Panc1 (cell line): Measurements from ENCODE around the gene LATS2. TPM values are rescaled to one million over a fixed set of nuclear protein-coding genes. Genes with fewer than 3 reads are reported as not detected.

Experiments
- ATAC-seq: fragments of 200-7000 bp; cut with Tn5 transposase; 2 replicates; pipeline ENCODE4 v1.9.1; 2020; ENCODE audit warnings: mild to moderate bottlenecking, moderate library complexity
- BruUV-seq: library from RNA; stranded (reverse); fragments of 400-500 nt; replicated peaks from 2 replicates; lab custom pipeline; 2021; lab: Mats Ljungman, UMichigan
- CTCF ChIA-PET: fragments of 300-600 bp; sonication (Branson Sonifier 250); formaldehyde crosslinking; loops from one replicate; lab custom pipeline; 2022; ENCODE audit warnings: antibody characterized with exemption; lab: Charles Lee
- POLR2A ChIA-PET: fragments of 300-600 bp; sonication (Branson Sonifier 250); formaldehyde crosslinking; loops from one replicate; lab custom pipeline; 2022; ENCODE audit warnings: antibody characterized with exemption; lab: Charles Lee
- DNase-seq: peaks from one replicate; pipeline ENCODE4 v3.0.0-alpha.2; 2010; ENCODE audit warnings: low read depth, low spot score
- H3K27ac ChIP-seq: 2 replicates; pipeline ENCODE4 v1.5.1; 2011; ENCODE audit warnings: mild to moderate bottlenecking, low read length, inconsistent platforms
- H3K27me3 ChIP-seq: fragments of 200-500 bp; sonication (Bioruptor generic); 2 replicates; pipeline ENCODE4 v1.6.0; 2014; ENCODE audit warnings: low read length, inconsistent platforms; ENCODE audit not compliant: control insufficient read depth, insufficient read depth
- H3K36me3 ChIP-seq: fragments of 200-500 bp; sonication (Bioruptor generic); 2 replicates; pipeline ENCODE4 v1.5.1; 2014; ENCODE audit warnings: inconsistent platforms, mild to moderate bottlenecking, low read length, moderate library complexity; ENCODE audit not compliant: control insufficient read depth, insufficient read depth
- H3K4me1 ChIP-seq: 2 replicates; pipeline ENCODE4 v1.5.1; 2011; ENCODE audit warnings: inconsistent platforms, mild to moderate bottlenecking, low read length, moderate library complexity; ENCODE audit not compliant: control insufficient read depth, insufficient read depth
- H3K4me3 ChIP-seq, 2 experiments: 2 replicates each; pipeline ENCODE4 v1.5.1; 2011 to 2012; ENCODE audit warnings: low read depth in 2 of 2, low read length in 2 of 2, mild to moderate bottlenecking in 2 of 2, inconsistent platforms in 1 of 2, moderate library complexity in 1 of 2
- H3K9me3 ChIP-seq: fragments of 200-500 bp; sonication (Bioruptor generic); 2 replicates; pipeline ENCODE4 v1.5.1; 2014; ENCODE audit warnings: low read depth, mild to moderate bottlenecking, inconsistent platforms, low read length, moderate library complexity; ENCODE audit not compliant: control insufficient read depth, insufficient read depth
- POLR2AphosphoS5 ChIP-seq: IDR thresholded peaks from 2 replicates; pipeline ENCODE4 v1.6.1; 2012; ENCODE audit warnings: mild to moderate bottlenecking, low read depth, low read length, moderate library complexity
- REST ChIP-seq, 2 experiments: IDR thresholded peaks; 2 replicates each; pipeline ENCODE4 v1.6.1; 2011 to 2012; ENCODE audit warnings: low read depth in 2 of 2, control low read depth in 1 of 2, low read length in 1 of 2, mild to moderate bottlenecking in 1 of 2, moderate library complexity in 1 of 2; ENCODE audit not compliant: insufficient read depth in 1 of 2
- SIN3A ChIP-seq: IDR thresholded peaks from 2 replicates; pipeline ENCODE4 v1.6.1; 2012; ENCODE audit warnings: low read depth, mild to moderate bottlenecking, low read length, moderate library complexity, borderline replicate concordance; ENCODE audit not compliant: insufficient read depth
- TCF7L2 ChIP-seq: IDR thresholded peaks from 2 replicates; pipeline ENCODE4 v1.6.1; 2011; ENCODE audit warnings: mild to moderate bottlenecking, low read depth, low read length, inconsistent platforms
- in situ Hi-C: cut with HindIII; loops from 2 replicates; pipeline ENCODE4 v1.10.0; 2016; ENCODE audit warnings: low sequenced_read_pairs, low pct_unique_long_range_greater_than_20kb
- intact Hi-C: fragments of 100-400 bp; cut with micrococcal nuclease; formaldehyde crosslinking; loops from one replicate; pipeline ENCODE4 v1.10.0; 2022; ENCODE audit not compliant: unreplicated experiment
- total RNA-seq: library from RNA; stranded (reverse); gene quantifications from one replicate; pipeline ENCODE4 v1.2.1, GENCODE V29; 2021; ENCODE audit not compliant: unreplicated experiment
- TF ChIP-seq, protein P1 (sequence below): fragments of 450-650 bp; IDR thresholded peaks from 2 replicates; pipeline ENCODE4 v1.5.1; 2017; ENCODE audit warnings: mild to moderate bottlenecking

LATS2 gene
- total RNA-seq, 1 experiment from 2014 or later: 24.5 TPM

DNA sequence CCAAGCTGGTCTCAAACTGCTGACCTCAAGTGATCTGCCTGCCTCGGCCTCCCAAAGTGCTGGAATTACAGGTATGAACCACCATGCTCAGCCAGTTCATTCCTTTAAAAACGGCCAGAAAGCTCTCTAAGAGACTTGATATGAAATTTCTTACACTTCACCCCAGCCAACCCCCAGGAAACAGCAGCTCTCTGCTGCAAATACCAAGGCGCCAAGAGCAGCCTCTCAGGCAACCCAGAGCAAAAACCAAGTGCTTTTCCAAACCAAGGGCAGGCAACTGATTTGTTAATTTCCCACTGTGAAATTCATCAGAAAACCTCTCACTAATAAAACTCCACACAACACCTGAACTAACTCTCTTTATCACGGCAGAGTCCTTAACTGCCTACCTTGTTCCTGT lies 44.9 kb downstream of the LATS2 start:
- no peaks in the 10 kb centered on the region for H3K27me3 ChIP-seq
- in situ Hi-C loops: no loop called here
- H3K36me3 ChIP-seq: no peaks in the 10 kb centered on the region
- TF ChIP-seq POLR2AphosphoS5: no peak
- no peak for TF ChIP-seq SIN3A
- TF ChIP-seq, protein P1, sequence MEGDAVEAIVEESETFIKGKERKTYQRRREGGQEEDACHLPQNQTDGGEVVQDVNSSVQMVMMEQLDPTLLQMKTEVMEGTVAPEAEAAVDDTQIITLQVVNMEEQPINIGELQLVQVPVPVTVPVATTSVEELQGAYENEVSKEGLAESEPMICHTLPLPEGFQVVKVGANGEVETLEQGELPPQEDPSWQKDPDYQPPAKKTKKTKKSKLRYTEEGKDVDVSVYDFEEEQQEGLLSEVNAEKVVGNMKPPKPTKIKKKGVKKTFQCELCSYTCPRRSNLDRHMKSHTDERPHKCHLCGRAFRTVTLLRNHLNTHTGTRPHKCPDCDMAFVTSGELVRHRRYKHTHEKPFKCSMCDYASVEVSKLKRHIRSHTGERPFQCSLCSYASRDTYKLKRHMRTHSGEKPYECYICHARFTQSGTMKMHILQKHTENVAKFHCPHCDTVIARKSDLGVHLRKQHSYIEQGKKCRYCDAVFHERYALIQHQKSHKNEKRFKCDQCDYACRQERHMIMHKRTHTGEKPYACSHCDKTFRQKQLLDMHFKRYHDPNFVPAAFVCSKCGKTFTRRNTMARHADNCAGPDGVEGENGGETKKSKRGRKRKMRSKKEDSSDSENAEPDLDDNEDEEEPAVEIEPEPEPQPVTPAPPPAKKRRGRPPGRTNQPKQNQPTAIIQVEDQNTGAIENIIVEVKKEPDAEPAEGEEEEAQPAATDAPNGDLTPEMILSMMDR: no peak
- ATAC-seq: no peak
- no peak overlapping the region for H3K4me3 ChIP-seq
- DNase-seq: no peak
- H3K4me1 ChIP-seq: peaks cover 19% of the 10 kb centered on the region
- no peaks in the 10 kb centered on the region for H3K9me3 ChIP-seq
- POLR2A ChIA-PET: no interaction called here
- CTCF ChIA-PET: no interaction called here
- intact Hi-C loops: no loop called here
- no peak overlapping the region for H3K27ac ChIP-seq
- BruUV-seq: no TSS peak

DNA sequence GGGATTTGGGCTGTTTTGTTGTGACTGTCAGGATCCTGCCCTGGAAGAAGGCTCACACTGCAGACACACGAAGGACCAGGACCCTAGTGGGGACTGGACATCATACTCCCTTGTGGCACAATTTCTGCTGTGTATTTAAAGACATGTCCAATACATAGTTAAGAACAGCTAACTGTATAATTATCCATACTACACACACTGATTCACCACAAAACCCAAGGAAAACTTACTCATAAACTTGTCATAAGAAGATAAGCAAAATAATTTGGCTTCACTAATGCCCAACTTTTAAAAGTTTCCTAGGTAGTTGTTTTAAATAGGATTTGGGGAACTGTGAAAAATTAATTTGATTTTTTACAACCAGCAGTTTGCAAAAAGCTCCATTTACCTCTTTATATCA lies 46.1 kb downstream of the LATS2 start:
- Histone ChIP-seq H3K4me1 (peaks cover 27% of the 10 kb centered on the region), H3K27ac (peak overlapping the region; percentile 29; the same call in 1 of the 2 replicates), H3K4me3 (no peak overlapping the region), H3K9me3 (no peaks in the 10 kb centered on the region), H3K36me3 (no peaks in the 10 kb centered on the region), H3K27me3 (no peaks in the 10 kb centered on the region)
- in situ Hi-C loops (no loop called here), intact Hi-C loops (no loop called here)
- CTCF ChIA-PET: no interaction called here
- TF ChIP-seq, protein P1: no peak
- TF ChIP-seq SIN3A: no peak
- no peak for TF ChIP-seq REST (IDR thresholded peaks at IDR 0.05; ENCODE audit: insufficient read depth in 1 of 2, low read depth in 2 of 2, low read length in 1 of 2)
- TF ChIP-seq POLR2AphosphoS5: no peak
- TF ChIP-seq TCF7L2: no peak
- POLR2A ChIA-PET: no interaction called here
- no peak for DNase-seq
- ATAC-seq: peak; percentile 22; the same call in 1 of the 2 replicates
- BruUV-seq: no TSS peak
